GM12878 (cell line): ENCODE results near the gene RAB36. TPM values are rescaled to one million over a fixed set of nuclear protein-coding genes. Genes with fewer than 3 reads are reported as not detected.

Source experiments
- ATAC-seq: fragments of 200-7000 bp; cut with Tn5 transposase; 3 replicates; pipeline ENCODE4 v1.9.1; 2020; ENCODE audit warnings: mild to moderate bottlenecking, moderate library complexity
- BruUV-seq: library from RNA; stranded (reverse); fragments of 400-500 nt; replicated peaks from 2 replicates; lab custom pipeline; 2021; lab: Mats Ljungman, UMichigan
- CTCF ChIA-PET: fragments of 300-600 bp; sonication (Branson Sonifier 250); formaldehyde crosslinking; extraction: SDS; loops from one replicate; lab custom pipeline; 2021; ENCODE audit warnings: inconsistent platforms; lab: Yijun Ruan, JAX
- POLR2A ChIA-PET: fragments of 350-600 bp; formaldehyde crosslinking; extraction: SDS; loops from one replicate; lab custom pipeline; 2021; ENCODE audit warnings: inconsistent platforms; lab: Charles Lee
- RAD21 ChIA-PET: fragments of 300-600 bp; sonication (Branson Sonifier 250); formaldehyde crosslinking; loops from one replicate; lab custom pipeline; 2023; ENCODE audit warnings: antibody characterized with exemption; ENCODE audit not compliant: unreplicated experiment; lab: Charles Lee
- SMC1A ChIA-PET: fragments of 300-600 bp; sonication (Branson Sonifier 250); formaldehyde crosslinking; loops from one replicate; lab custom pipeline; 2023; ENCODE audit not compliant: unreplicated experiment, uncharacterized antibody; lab: Charles Lee
- DNase-seq: peaks from one replicate; pipeline ENCODE4 v3.0.0-alpha.2; 2011; ENCODE audit warnings: low read depth, low spot score
- FAIRE-seq: peaks from 3 replicates; lab custom pipeline; 2011; peaks lifted over from hg19 to GRCh38; lab: Jason Lieb, UNC
- H2AFZ ChIP-seq: 2 replicates; pipeline ENCODE4 v1.6.0; 2011; ENCODE audit warnings: low read depth, low read length, control low read depth; ENCODE audit not compliant: control insufficient read depth
- H3K27ac ChIP-seq: 2 replicates; pipeline ENCODE4 v1.5.1; 2011; ENCODE audit warnings: control low read depth; ENCODE audit not compliant: control insufficient read depth, insufficient read depth
- H3K27me3 ChIP-seq, 2 experiments: replicated peaks in 1 of 2; 2 replicates each; pipeline versions ENCODE4 v1.6.0 to v1.6.1; 2011; ENCODE audit warnings: low read length in 1 of 2; ENCODE audit not compliant: control insufficient read depth in 2 of 2, insufficient read depth in 2 of 2
- H3K36me3 ChIP-seq, 2 experiments: 2 replicates each; pipeline ENCODE4 v1.5.1; 2011; ENCODE audit warnings: low read length in 1 of 2; ENCODE audit not compliant: control insufficient read depth in 2 of 2, insufficient read depth in 2 of 2
- H3K4me1 ChIP-seq: 2 replicates; pipeline ENCODE4 v1.6.1; 2011; ENCODE audit warnings: mild to moderate bottlenecking, low read length, moderate library complexity, mixed read lengths; ENCODE audit not compliant: control insufficient read depth, insufficient read depth
- H3K4me2 ChIP-seq: 2 replicates; pipeline ENCODE4 v1.6.0; 2011; ENCODE audit warnings: control low read depth; ENCODE audit not compliant: control insufficient read depth, insufficient read depth
- H3K4me3 ChIP-seq: fragments of 200-600 bp; sonication (generic); 2 replicates; pipeline ENCODE4 v1.5.1; 2016
- H3K79me2 ChIP-seq: 2 replicates; pipeline ENCODE4 v1.6.0; 2011; ENCODE audit warnings: low read length; ENCODE audit not compliant: control insufficient read depth, insufficient read depth
- H3K9ac ChIP-seq: 2 replicates; pipeline ENCODE4 v1.8.0; 2011; ENCODE audit warnings: low read length, control low read depth, mixed read lengths; ENCODE audit not compliant: control insufficient read depth, insufficient read depth
- H3K9me3 ChIP-seq: replicated peaks from 3 replicates; pipeline ENCODE4 v1.5.1; 2011; ENCODE audit warnings: mild to moderate bottlenecking, low read length; ENCODE audit not compliant: control insufficient read depth, insufficient read depth
- H4K20me1 ChIP-seq: 2 replicates; pipeline ENCODE4 v1.6.0; 2011; ENCODE audit not compliant: control insufficient read depth, insufficient read depth
- E2F4 ChIP-seq: IDR thresholded peaks from 2 replicates; pipeline ENCODE4 v1.6.1; 2012; ENCODE audit warnings: low read depth, low read length, improper control_type of control experiment
- E2F8 ChIP-seq: fragments of 450-650 bp; IDR thresholded peaks from 2 replicates; pipeline ENCODE4 v1.6.1; 2018; ENCODE audit warnings: mild to moderate bottlenecking, low read depth, moderate library complexity; ENCODE audit not compliant: partially characterized antibody
- IRF3 ChIP-seq: fragments of 450-650 bp; IDR thresholded peaks from 2 replicates; pipeline ENCODE4 v1.6.1; 2014; ENCODE audit warnings: mild to moderate bottlenecking
- MXI1 ChIP-seq: fragments of 150-350 bp; IDR thresholded peaks from 2 replicates; pipeline ENCODE4 v1.6.1; 2011; ENCODE audit warnings: low read depth, mild to moderate bottlenecking, inconsistent platforms, low read length, improper control_type of control experiment
- NFXL1 ChIP-seq: fragments of 450-650 bp; IDR thresholded peaks from 2 replicates; pipeline ENCODE4 v1.6.1; 2017; ENCODE audit warnings: antibody characterized with exemption, mild to moderate bottlenecking, borderline replicate concordance
- PKNOX1 ChIP-seq: fragments of 450-650 bp; IDR thresholded peaks from 2 replicates; pipeline ENCODE4 v1.6.1; 2016; ENCODE audit warnings: mild to moderate bottlenecking
- POLR2A ChIP-seq: IDR thresholded peaks from 2 replicates; pipeline ENCODE4 v1.6.1; 2011; ENCODE audit warnings: low read depth, mild to moderate bottlenecking, low read length
- RAD51 ChIP-seq: fragments of 450-650 bp; IDR thresholded peaks from 2 replicates; pipeline ENCODE4 v1.6.1; 2016; ENCODE audit warnings: moderate library complexity, mild to moderate bottlenecking, inconsistent platforms
- SMC3 ChIP-seq: IDR thresholded peaks from 2 replicates; pipeline ENCODE4 v1.6.1; 2011; ENCODE audit warnings: low read length, improper control_type of control experiment, borderline replicate concordance
- SPI1 ChIP-seq: IDR thresholded peaks from 2 replicates; pipeline ENCODE4 v1.6.1; 2011; ENCODE audit warnings: low read depth, mild to moderate bottlenecking, low read length, moderate library complexity, borderline replicate concordance; ENCODE audit not compliant: insufficient read depth
- STAT3 ChIP-seq: IDR thresholded peaks from 2 replicates; pipeline ENCODE4 v1.6.1; 2011; ENCODE audit warnings: low read depth, low read length, improper control_type of control experiment
- WGBS: methylation state at CpG from one replicate; pipeline ENCODE4 v1.1.6; 2016; ENCODE audit warnings: low lambda C conversion rate; ENCODE audit not compliant: insufficient replicate concordance, insufficient coverage; ENCODE audit errors: missing lambda C conversion rate; 5-methylcytosine and 5-hydroxymethylcytosine counted together
- in situ Hi-C: fragments of 300-500 bp; cut with MboI; formaldehyde crosslinking; loops from 9 replicates; pipeline ENCODE4 v1.14.3; 2018; ENCODE audit warnings: mixed read lengths
- intact Hi-C: fragments of 100-400 bp; cut with micrococcal nuclease; formaldehyde crosslinking; loops from one replicate; pipeline ENCODE4 v1.14.2; 2022; ENCODE audit not compliant: unreplicated experiment
- polyA plus RNA-seq, 11 experiments: library from polyadenylated mRNA; depleted of rRNA in 4 of 11; unstranded in 6 of 11; stranded (reverse) in 5 of 11; fragments of >200 nt; fragmentation: Nextera tagmentation in 4 of 11; fragmentation: Illumina TruSeq in 1 of 11; extraction: Ambion mirVana in 4 of 11; extraction: Trizol in 1 of 11; gene quantifications; 1 replicate in 1 of 11; 2 replicates in 10 of 11; pipeline versions ENCODE4 v1.2.1 to v1.2.3, GENCODE V29; 2011 to 2016; ENCODE audit warnings: inconsistent platforms in 2 of 11, missing spikeins in 2 of 11, low read depth in 1 of 11
- total RNA-seq, 4 experiments: library from RNA; depleted of rRNA in 3 of 4; stranded (reverse); fragments of >200 nt in 3 of 4; fragmentation: Illumina TruSeq in 1 of 4; extraction: Trizol in 1 of 4; gene quantifications; 2 replicates each; pipeline versions ENCODE4 v1.2.1 to v1.2.3, GENCODE V29; 2013 to 2021
- TF ChIP-seq, protein P1 (sequence below): fragments of 450-650 bp; IDR thresholded peaks from 2 replicates; pipeline ENCODE4 v1.6.1; 2017; ENCODE audit warnings: mild to moderate bottlenecking
- TF ChIP-seq, protein P2 (sequence below): fragments of 450-650 bp; formaldehyde crosslinking; IDR thresholded peaks from 2 replicates; pipeline ENCODE4 v1.4.0; 2020; ENCODE audit warnings: mild to moderate bottlenecking, moderate library complexity

Gene RAB36
- total and polyA plus RNA-seq, 10 of the 15 experiments (the other 5 are each of a cell fraction or from before 2014, with no cell fraction given), result 0.31 to 2.7 (median 1.1) TPM

DNA sequence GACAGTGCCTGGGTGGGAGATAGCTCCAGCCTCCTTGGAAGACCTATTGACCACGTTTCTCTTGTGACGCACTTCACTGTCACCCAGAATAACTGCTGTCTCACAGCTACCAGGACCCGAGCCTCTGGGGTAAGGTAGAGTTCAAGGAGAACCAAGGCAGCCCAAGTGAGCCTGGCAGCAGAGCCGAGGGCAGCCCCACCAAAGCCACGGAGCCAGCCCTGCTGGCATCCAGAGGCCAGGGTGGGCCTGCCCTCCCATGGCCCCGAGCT is 36.3 kb upstream of the RAB36 start:
- ChIA-PET CTCF (interaction anchor here (0.9 to 1.1 kb wide), 4 partner anchors 10 to 149 kb away, joined by 3 to 4 read pairs (median 4); no protein-coding TSS in a partner anchor), POLR2A (no interaction called here), RAD21 (no interaction called here), SMC1A (interaction anchor here (2.4 kb wide), 1 partner anchor 149 kb away, joined by 12 read pairs; no protein-coding TSS in a partner anchor)
- Histone ChIP-seq H3K4me1 (no peaks in the 10 kb centered on the region), H3K9ac (no peak overlapping the region), H3K9me3 (no peaks in the 10 kb centered on the region), H2AFZ (no peak overlapping the region), H3K4me2 (no peak overlapping the region), H3K27ac (no peak overlapping the region), H3K79me2 (no peaks in the 10 kb centered on the region), H3K36me3 (no peaks in the 10 kb centered on the region; a peak in 1 of 4 replicates), H3K27me3 (no peaks in the 10 kb centered on the region), H4K20me1 (no peaks in the 10 kb centered on the region), H3K4me3 (no peak overlapping the region)
- ATAC-seq, result no peak
- in situ Hi-C loops, result no loop called here
- no TSS peak for BruUV-seq
- intact Hi-C loops, result no loop called here
- FAIRE-seq, result no peak
- no peak for DNase-seq
- whole genome bisulfite sequencing, result 11% methylated on average over 6 of the region's 6 CpGs
- TF ChIP-seq E2F4 (no peak), SPI1 (no peak), PKNOX1 (no peak), SMC3 (no peak), E2F8 (no peak), STAT3 (no peak), MXI1 (no peak), POLR2A (no peak), IRF3 (no peak), NFXL1 (no peak), RAD51 (no peak)
- TF ChIP-seq, protein P1, sequence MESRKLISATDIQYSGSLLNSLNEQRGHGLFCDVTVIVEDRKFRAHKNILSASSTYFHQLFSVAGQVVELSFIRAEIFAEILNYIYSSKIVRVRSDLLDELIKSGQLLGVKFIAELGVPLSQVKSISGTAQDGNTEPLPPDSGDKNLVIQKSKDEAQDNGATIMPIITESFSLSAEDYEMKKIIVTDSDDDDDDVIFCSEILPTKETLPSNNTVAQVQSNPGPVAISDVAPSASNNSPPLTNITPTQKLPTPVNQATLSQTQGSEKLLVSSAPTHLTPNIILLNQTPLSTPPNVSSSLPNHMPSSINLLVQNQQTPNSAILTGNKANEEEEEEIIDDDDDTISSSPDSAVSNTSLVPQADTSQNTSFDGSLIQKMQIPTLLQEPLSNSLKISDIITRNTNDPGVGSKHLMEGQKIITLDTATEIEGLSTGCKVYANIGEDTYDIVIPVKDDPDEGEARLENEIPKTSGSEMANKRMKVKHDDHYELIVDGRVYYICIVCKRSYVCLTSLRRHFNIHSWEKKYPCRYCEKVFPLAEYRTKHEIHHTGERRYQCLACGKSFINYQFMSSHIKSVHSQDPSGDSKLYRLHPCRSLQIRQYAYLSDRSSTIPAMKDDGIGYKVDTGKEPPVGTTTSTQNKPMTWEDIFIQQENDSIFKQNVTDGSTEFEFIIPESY, result no peak
- TF ChIP-seq, protein P2, sequence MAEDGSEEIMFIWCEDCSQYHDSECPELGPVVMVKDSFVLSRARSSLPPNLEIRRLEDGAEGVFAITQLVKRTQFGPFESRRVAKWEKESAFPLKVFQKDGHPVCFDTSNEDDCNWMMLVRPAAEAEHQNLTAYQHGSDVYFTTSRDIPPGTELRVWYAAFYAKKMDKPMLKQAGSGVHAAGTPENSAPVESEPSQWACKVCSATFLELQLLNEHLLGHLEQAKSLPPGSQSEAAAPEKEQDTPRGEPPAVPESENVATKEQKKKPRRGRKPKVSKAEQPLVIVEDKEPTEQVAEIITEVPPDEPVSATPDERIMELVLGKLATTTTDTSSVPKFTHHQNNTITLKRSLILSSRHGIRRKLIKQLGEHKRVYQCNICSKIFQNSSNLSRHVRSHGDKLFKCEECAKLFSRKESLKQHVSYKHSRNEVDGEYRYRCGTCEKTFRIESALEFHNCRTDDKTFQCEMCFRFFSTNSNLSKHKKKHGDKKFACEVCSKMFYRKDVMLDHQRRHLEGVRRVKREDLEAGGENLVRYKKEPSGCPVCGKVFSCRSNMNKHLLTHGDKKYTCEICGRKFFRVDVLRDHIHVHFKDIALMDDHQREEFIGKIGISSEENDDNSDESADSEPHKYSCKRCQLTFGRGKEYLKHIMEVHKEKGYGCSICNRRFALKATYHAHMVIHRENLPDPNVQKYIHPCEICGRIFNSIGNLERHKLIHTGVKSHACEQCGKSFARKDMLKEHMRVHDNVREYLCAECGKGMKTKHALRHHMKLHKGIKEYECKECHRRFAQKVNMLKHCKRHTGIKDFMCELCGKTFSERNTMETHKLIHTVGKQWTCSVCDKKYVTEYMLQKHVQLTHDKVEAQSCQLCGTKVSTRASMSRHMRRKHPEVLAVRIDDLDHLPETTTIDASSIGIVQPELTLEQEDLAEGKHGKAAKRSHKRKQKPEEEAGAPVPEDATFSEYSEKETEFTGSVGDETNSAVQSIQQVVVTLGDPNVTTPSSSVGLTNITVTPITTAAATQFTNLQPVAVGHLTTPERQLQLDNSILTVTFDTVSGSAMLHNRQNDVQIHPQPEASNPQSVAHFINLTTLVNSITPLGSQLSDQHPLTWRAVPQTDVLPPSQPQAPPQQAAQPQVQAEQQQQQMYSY, result no peak
